PFSK-1 (cell line): ENCODE results near the gene COMMD3.

Source experiments
- FOXP2 ChIP-seq: optimal IDR thresholded peaks from 2 replicates; pipeline ENCODE3; 2011; ENCODE audit warnings: borderline replicate concordance, control low read depth, inconsistent platforms; ENCODE audit not compliant: insufficient read depth; ENCODE audit errors: extremely low read length, extremely low read depth
- POLR2AphosphoS5 ChIP-seq: IDR thresholded peaks from 2 replicates; pipeline ENCODE4 v1.6.1; 2012; ENCODE audit warnings: low read depth, mild to moderate bottlenecking, control low read depth, low read length, moderate library complexity
- REST ChIP-seq, 2 experiments: IDR thresholded peaks; 2 replicates each; pipeline versions ENCODE4 v1.6.1 to v1.8.0; 2011 to 2012; ENCODE audit warnings: low read depth in 2 of 2, low read length in 2 of 2, control low read depth in 1 of 2, inconsistent platforms in 1 of 2, mild to moderate bottlenecking in 1 of 2, moderate library complexity in 1 of 2; ENCODE audit not compliant: insufficient read depth in 1 of 2
- SIN3A ChIP-seq: IDR thresholded peaks from 2 replicates; pipeline ENCODE4 v1.6.1; 2012; ENCODE audit warnings: mild to moderate bottlenecking, low read length, moderate library complexity, borderline replicate concordance; ENCODE audit not compliant: insufficient read depth
- TAF1 ChIP-seq: IDR thresholded peaks from 2 replicates; pipeline ENCODE4 v1.6.1; 2012; ENCODE audit warnings: low read length, control low read depth, borderline replicate concordance; ENCODE audit not compliant: insufficient read depth

- TF ChIP-seq REST (IDR thresholded peaks at IDR 0.05; ENCODE audit: insufficient read depth in 1 of 2, low read depth in 2 of 2, low read length in 2 of 2) (no peak), POLR2AphosphoS5 (no peak), TAF1 (no peak), SIN3A (no peak), FOXP2 (no peak)
Measured at GRCh38 chr10:22326145-22326702, 10.0 kb downstream of the COMMD3 start.
